Right cardiac atrium (tissue), 5 donors: ENCODE results near the gene SSBP2. TPM values are rescaled to one million over a fixed set of nuclear protein-coding genes. Genes with fewer than 3 reads are reported as not detected.

Source experiments
- polyA plus RNA-seq: library from polyadenylated mRNA; stranded (reverse); fragments of 200-250 nt; gene quantifications from one replicate; pipeline ENCODE4 v1.2.3, GENCODE V29; 2013
- total RNA-seq, 4 donors: library from RNA; stranded (reverse); fragmentation: NEBNext Ultra II Directional; extraction: Animal tissue kit (Norgen Biotek cat#: 25700); gene quantifications; one replicate each; pipeline ENCODE4 v1.2.1, GENCODE V29; 2021
- donor health status: healthy with polysubstance abuse.
- donor health status: DM: no; HTN: yes; CAD: no.
- donor health status: DM: no; HTN: no; CAD: no.
- donor health status: DM: no; HTN: yes; CAD: no; lungs with severe emphysema.
- donor health status: DM: yes; HTN: yes; CAD: no.

The SSBP2 gene
- total and polyA plus RNA-seq, 5 donors = 31.9 to 57.8 (median 51.5) TPM

Other genes with a start within 250 kb of the SSBP2 start
- 1 to 10 TPM; 4.8 to 7.6 (median 5.2) TPM for gene ATG10, start 220.9 kb upstream of the SSBP2 start, total RNA-seq
- gene ATG10, start 220.9 kb upstream of the SSBP2 start, polyA plus RNA-seq = 5.3 TPM